T-helper 2 cell treated with Interferon-gamma antibody and Interleukin-4, amounts not matched to agents 5 μg/mL and 100 μg/mL, for 36 hours (primary cell): ENCODE results near the gene NNAT.

Source experiments
- DNase-seq: peaks from one replicate; pipeline ENCODE4 v3.0.0; 2021; ENCODE audit warnings: low spot score
- H3K27ac Mint-ChIP-seq: one replicate; pipeline ENCODE4 v1.8.0; 2021; ENCODE audit warnings: mild to moderate bottlenecking, mixed read lengths
- H3K27me3 Mint-ChIP-seq: one replicate; pipeline ENCODE4 v1.8.0; 2021; ENCODE audit warnings: low read depth, mixed read lengths
- H3K36me3 Mint-ChIP-seq: one replicate; pipeline ENCODE4 v1.8.0; 2021; ENCODE audit warnings: low read depth, mixed read lengths
- H3K4me1 Mint-ChIP-seq: one replicate; pipeline ENCODE4 v1.8.0; 2021; ENCODE audit warnings: low read depth, mixed read lengths
- H3K4me3 Mint-ChIP-seq: one replicate; pipeline ENCODE4 v1.8.0; 2022; ENCODE audit warnings: mild to moderate bottlenecking, moderate library complexity, mixed read lengths
- H3K9me3 Mint-ChIP-seq: one replicate; pipeline ENCODE4 v1.8.0; 2021; ENCODE audit warnings: mixed read lengths

NNAT gene

DNA sequence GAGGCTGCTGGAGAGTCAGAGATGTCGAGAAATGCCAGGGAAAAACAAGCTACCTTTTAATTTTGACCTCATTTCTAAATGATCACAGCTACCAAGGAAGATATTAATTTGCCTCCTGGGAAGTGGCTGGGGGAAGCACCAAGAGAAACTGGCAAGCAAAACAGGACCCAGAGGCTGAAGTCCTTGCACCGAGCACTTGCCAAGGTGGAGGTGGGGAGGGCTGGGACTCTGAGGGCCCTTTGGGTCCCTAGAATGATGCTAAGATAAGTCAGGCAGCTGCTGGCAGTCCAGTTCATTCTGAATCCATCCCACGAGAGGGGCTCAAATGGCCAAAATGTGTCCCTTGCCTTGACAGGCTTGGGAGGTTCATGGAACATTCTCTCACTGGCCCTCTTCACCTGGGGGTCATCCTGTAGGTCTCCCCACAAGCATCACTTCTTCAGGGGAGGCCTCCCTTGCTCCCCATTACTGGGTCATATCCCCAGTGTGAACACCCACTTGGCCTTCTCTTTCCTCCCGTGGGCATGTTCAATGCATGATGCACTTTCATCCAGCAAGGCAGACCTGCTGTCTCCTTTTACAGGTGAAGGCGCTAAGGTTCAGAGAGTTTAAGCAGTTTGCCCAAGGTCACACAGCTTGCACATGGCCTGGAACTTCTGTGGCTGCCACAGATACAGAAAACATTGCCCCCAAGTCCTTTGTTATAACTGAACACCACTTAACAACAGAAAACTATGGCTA is 45.7 kb downstream of the NNAT start:
- Mint-ChIP-seq H3K9me3 (no peaks in the 10 kb centered on the region), H3K4me3 (no peak overlapping the region), H3K4me1 (peaks cover 2% of the 10 kb centered on the region), H3K36me3 (no peaks in the 10 kb centered on the region), H3K27ac (no peak overlapping the region), H3K27me3 (peaks cover 48% of the 10 kb centered on the region)
- DNase-seq = no peak

DNA sequence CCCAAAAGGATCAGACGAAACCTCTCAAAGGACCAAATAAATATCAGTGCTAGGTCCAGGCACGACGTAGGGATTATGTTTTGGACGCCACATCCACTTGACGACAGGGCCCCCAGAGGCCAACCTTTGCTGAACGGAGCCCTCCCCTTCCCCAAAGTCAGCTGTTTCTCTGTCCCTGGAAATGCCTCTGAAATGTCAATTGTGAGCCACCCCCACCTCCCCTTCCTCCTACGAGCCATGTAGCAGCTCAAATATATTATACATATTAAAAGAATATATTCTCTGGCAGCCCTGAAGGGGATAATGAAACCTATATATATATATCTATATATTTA is 46.2 kb downstream of the NNAT start:
- H3K4me1 Mint-ChIP-seq = peaks cover 2% of the 10 kb centered on the region
- no peak for DNase-seq
- no peaks in the 10 kb centered on the region for H3K36me3 Mint-ChIP-seq
- no peak overlapping the region for H3K27ac Mint-ChIP-seq
- peaks cover 47% of the 10 kb centered on the region for H3K27me3 Mint-ChIP-seq
- no peak overlapping the region for H3K4me3 Mint-ChIP-seq
- no peaks in the 10 kb centered on the region for H3K9me3 Mint-ChIP-seq

DNA sequence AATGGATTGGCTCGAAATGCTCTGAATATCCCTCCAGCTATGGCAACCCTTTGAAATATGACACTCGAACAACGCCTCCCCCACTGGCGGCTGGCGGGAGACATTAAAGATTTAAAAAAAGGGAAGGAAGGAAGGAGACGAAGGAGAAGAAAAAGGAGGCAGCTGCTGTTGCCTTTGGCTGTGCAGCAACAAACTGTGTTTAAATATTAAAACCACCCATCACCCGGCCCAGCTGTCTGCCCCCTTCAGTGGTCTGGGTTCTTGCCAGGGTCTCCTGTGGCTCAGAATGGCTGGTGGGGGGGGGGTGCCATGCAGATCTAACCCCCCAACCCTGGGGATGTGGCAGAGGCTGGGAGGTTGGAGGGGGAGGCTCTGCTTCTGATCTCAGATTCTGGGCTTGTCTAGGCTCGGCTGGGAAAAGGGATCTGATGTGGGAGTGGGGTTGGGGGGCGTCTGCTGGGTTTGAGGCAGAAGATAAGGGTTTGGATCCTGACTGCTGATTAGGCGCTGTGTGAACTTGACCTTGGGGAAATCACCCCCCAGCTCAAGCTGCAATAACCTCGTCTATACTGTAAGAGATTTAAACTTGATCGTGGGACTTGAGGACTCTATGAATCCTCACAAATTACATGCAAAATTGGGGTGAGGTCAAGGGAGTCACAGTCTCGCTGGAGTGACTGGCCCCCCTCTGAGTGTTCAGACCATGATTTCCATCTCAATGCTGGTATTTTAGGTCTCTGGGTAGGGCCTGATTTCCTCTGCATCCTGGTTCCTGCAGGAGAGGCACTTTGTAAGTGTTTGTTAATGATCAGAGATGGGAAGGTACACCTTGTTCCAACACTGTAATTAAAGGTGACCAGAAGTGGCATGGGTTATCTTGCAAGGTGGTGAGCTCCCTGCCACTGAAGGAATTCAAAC is 46.9 kb downstream of the NNAT start:
- H3K27me3 Mint-ChIP-seq = peaks cover 47% of the 10 kb centered on the region
- no peak for DNase-seq
- H3K4me3 Mint-ChIP-seq = no peak overlapping the region
- H3K4me1 Mint-ChIP-seq = peaks cover 2% of the 10 kb centered on the region
- H3K9me3 Mint-ChIP-seq = no peaks in the 10 kb centered on the region
- no peaks in the 10 kb centered on the region for H3K36me3 Mint-ChIP-seq
- H3K27ac Mint-ChIP-seq = no peak overlapping the region

DNA sequence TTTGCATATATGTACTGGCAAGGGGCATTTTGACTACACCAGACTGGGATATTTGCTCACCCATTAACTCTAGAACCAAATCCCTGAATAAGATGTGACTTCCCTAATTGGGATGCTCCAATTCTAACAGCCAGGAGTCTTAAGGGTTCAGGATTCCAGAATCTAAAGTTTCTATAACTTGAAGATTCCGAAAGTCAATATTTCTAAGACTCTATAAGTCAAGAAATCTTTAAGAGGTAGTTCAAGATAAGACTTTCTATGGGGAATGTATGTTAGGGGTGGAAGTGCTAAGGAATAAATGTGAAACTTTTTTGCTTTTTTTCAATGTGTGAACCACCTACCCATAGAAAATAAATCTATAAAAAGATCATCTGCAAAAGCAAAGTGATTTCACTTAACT is 49.4 kb downstream of the NNAT start:
- Mint-ChIP-seq H3K27ac (no peak overlapping the region), H3K36me3 (no peaks in the 10 kb centered on the region), H3K9me3 (no peaks in the 10 kb centered on the region), H3K4me3 (no peak overlapping the region), H3K27me3 (peaks cover 34% of the 10 kb centered on the region), H3K4me1 (no peaks in the 10 kb centered on the region)
- no peak for DNase-seq

DNA sequence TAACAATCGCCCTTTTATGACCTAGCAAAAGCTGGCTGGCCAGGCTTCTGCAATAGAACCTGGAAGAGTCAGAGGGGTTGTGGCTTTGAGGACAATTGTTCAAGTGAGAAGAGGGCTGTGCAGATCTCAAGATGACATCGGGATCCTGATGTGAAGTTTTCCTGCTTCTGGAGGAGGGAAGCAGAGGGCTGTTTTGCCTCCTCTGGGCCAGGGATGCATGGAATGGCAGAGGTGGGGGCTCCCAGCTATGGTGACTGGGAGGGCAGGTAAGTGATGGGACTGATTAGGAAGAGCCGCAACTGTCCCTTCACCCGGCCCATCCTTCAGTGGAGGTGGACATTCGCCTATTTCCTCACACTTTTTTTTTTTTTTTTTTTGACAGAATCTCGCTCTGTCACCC is 50.0 kb downstream of the NNAT start:
- H3K27ac Mint-ChIP-seq = no peak overlapping the region
- H3K9me3 Mint-ChIP-seq = no peaks in the 10 kb centered on the region
- no peak overlapping the region for H3K4me3 Mint-ChIP-seq
- no peaks in the 10 kb centered on the region for H3K4me1 Mint-ChIP-seq
- DNase-seq = no peak
- H3K36me3 Mint-ChIP-seq = no peaks in the 10 kb centered on the region
- H3K27me3 Mint-ChIP-seq = peaks cover 32% of the 10 kb centered on the region
